GM06990 (cell line): ENCODE measurements around the gene CIAO2A.

Experiments
- DNase-seq: peaks from one replicate; pipeline ENCODE4 v3.0.0-alpha.2; 2011; ENCODE audit not compliant: insufficient read length; ENCODE audit errors: extremely low read depth
- H3K27me3 ChIP-seq: replicated peaks from 2 replicates; pipeline ENCODE4 v1.6.0; 2011; ENCODE audit warnings: low read length; ENCODE audit not compliant: control insufficient read depth, insufficient read depth
- H3K36me3 ChIP-seq: 2 replicates; pipeline ENCODE4 v1.5.1; 2011; ENCODE audit warnings: low read length; ENCODE audit not compliant: control insufficient read depth, insufficient read depth
- H3K4me3 ChIP-seq: replicated peaks from 2 replicates; pipeline ENCODE4 v1.5.1; 2011; ENCODE audit warnings: low read depth, mild to moderate bottlenecking, control low read depth, low read length
- TF ChIP-seq, protein P1 (sequence below): IDR thresholded peaks from 2 replicates; pipeline ENCODE4 v1.5.1; 2011; ENCODE audit warnings: low read length, control low read depth, mild to moderate bottlenecking, inconsistent platforms; ENCODE audit not compliant: insufficient read depth, poor library complexity, severe bottlenecking

CIAO2A gene

DNA sequence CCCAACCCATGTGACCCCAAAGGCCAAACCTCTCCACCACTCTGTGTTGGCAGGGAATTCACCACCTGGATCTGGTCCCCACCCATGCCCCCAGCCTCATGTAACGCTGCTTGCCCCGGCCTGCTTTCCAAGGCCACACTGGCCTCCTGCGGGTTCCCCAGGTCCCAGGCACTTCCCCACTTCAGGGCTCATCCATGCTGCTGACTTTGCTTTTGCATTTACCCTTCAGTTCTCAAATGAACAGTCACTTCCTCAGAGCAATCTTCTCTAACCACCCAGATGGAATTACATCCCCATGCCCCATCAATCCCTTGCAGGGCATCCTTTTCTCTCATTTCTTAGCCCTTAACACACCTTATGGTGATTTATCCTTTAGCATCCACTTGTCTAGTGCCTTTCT lies 56.5 kb downstream of the CIAO2A start:
- TF ChIP-seq, protein P1, sequence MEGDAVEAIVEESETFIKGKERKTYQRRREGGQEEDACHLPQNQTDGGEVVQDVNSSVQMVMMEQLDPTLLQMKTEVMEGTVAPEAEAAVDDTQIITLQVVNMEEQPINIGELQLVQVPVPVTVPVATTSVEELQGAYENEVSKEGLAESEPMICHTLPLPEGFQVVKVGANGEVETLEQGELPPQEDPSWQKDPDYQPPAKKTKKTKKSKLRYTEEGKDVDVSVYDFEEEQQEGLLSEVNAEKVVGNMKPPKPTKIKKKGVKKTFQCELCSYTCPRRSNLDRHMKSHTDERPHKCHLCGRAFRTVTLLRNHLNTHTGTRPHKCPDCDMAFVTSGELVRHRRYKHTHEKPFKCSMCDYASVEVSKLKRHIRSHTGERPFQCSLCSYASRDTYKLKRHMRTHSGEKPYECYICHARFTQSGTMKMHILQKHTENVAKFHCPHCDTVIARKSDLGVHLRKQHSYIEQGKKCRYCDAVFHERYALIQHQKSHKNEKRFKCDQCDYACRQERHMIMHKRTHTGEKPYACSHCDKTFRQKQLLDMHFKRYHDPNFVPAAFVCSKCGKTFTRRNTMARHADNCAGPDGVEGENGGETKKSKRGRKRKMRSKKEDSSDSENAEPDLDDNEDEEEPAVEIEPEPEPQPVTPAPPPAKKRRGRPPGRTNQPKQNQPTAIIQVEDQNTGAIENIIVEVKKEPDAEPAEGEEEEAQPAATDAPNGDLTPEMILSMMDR = no peak
- DNase-seq = no peak
- H3K36me3 ChIP-seq = no peaks in the 10 kb centered on the region
- H3K4me3 ChIP-seq = no peak overlapping the region
- no peaks in the 10 kb centered on the region for H3K27me3 ChIP-seq

DNA sequence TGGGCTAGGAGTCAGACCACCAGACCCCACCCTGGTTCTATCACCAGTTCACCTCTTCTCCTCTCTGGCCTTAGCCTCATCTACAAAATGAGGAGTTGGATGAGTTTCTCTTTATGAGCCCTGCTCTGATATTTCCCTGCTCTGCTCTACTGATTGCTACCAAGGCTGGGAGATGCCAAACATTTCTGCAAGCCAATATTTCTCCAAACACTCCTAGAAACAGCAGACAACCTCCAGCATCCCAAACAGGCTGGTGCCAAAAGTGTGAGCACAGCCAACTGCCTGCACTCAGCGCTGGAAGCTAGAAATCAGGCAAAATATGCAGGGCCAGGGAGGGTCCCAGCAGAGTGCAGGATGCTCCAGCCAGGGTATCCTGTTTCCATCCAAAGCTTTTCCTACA lies 58.1 kb downstream of the CIAO2A start:
- TF ChIP-seq, protein P1 = no peak
- H3K36me3 ChIP-seq = no peaks in the 10 kb centered on the region
- no peak for DNase-seq
- no peaks in the 10 kb centered on the region for H3K27me3 ChIP-seq
- no peak overlapping the region for H3K4me3 ChIP-seq

DNA sequence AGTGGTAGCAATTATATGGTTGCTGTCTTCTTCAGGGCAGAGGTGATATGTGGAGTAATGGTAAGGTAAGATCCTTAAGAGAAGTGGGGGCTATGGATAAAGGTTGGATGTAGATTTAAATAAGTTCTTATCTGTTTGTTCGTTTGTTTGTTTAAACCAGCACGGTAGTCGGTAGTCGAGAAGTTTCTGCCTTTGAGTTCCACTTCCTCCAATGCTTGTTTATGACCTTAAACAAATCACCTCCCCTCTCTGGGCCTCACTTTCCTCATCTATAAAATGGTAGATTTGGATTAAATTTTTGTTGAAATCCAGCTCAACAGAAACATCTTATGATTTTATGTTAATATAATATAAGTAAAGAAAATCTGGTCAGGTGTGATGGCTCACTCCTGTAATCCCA lies 59.1 kb downstream of the CIAO2A start:
- Histone ChIP-seq H3K36me3 (no peaks in the 10 kb centered on the region), H3K27me3 (no peaks in the 10 kb centered on the region), H3K4me3 (no peak overlapping the region)
- DNase-seq = no peak
- TF ChIP-seq, protein P1 = no peak

DNA sequence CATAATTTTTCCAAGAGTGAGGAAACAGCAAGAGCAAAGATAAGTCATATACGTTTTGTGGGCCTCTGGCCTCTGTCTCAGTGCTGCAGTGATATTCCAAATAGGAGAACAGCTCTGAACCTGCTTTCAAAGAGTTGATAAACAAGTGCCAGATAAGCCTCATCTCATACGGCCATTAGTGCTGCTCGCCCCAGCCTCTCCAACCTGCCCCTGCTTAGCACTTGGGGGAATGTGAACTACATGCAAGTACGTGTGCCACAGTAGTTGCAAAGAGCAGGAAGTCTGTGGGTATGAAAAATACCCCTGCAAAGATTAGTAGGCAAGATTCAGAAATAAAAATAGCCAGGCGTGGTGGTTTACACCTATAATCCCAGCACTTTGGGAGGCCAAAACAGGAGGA lies 61.3 kb downstream of the CIAO2A start:
- DNase-seq = no peak
- TF ChIP-seq, protein P1 = no peak

DNA sequence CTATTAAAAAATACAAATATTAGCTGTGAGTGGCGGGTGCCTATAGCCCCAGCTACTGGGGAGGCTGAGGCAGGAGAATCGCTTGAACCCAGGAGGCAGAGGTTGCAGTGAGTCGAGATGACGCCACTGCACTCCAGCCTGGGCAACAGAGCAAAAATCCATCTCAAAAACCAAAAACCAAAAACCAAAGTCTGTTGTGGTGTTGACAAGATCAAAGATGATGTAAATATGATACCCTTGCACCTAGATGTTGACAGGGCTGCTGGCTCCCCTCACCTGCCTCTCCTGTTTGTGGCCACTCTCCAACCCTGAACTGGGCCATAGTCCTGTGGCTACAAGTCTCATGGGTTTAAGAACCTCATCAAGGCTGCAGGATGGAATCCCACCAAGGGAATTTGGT lies 63.5 kb downstream of the CIAO2A start:
- Histone ChIP-seq H3K4me3 (no peak overlapping the region), H3K27me3 (no peaks in the 10 kb centered on the region), H3K36me3 (no peaks in the 10 kb centered on the region)
- TF ChIP-seq, protein P1 = no peak
- DNase-seq = no peak

More for the DNA sequence above, 61.3 kb downstream of the CIAO2A start:
- H3K4me3 ChIP-seq = no peak overlapping the region
- no peaks in the 10 kb centered on the region for H3K36me3 ChIP-seq
- H3K27me3 ChIP-seq = no peaks in the 10 kb centered on the region

DNA sequence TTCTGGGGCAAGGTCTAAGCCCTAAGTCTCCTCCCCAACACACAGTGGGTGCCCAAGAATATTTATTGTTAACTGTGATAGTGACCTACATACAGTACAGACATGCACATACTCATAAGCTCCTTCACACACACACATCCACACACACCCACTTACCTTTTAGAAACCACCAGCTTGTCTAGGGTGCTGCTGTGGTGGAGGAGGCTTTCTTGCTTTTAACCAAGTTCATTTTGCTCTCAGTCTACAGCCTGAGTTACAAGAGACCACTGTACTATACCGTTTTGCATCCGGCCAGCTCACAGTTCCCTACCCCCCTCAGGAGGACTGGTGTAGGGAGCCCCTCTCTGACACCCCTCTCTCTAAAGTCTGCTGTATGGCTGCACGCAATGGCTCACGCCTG lies 64.0 kb downstream of the CIAO2A start:
- no peak overlapping the region for H3K4me3 ChIP-seq
- no peaks in the 10 kb centered on the region for H3K36me3 ChIP-seq
- H3K27me3 ChIP-seq = no peaks in the 10 kb centered on the region
- TF ChIP-seq, protein P1 = no peak
- DNase-seq = no peak
